MM.1S (cell line): Measurements from ENCODE around the gene LRRC25.

Experiments
- EZH2phosphoT487 ChIP-seq: fragments of 300-600 bp; sonication (generic); IDR thresholded peaks from 2 replicates; pipeline ENCODE4 v1.6.1; 2018; ENCODE audit warnings: antibody characterized with exemption, low read length
- TF ChIP-seq, protein P1 (sequence below): fragments of 300-600 bp; sonication (generic); IDR thresholded peaks from 2 replicates; pipeline ENCODE4 v1.5.1; 2016; ENCODE audit warnings: antibody characterized with exemption, low read length, mixed read lengths

GRCh38 chr19:18428173-18428786, 30.9 kb upstream of the LRRC25 start:
- TF ChIP-seq, protein P1, sequence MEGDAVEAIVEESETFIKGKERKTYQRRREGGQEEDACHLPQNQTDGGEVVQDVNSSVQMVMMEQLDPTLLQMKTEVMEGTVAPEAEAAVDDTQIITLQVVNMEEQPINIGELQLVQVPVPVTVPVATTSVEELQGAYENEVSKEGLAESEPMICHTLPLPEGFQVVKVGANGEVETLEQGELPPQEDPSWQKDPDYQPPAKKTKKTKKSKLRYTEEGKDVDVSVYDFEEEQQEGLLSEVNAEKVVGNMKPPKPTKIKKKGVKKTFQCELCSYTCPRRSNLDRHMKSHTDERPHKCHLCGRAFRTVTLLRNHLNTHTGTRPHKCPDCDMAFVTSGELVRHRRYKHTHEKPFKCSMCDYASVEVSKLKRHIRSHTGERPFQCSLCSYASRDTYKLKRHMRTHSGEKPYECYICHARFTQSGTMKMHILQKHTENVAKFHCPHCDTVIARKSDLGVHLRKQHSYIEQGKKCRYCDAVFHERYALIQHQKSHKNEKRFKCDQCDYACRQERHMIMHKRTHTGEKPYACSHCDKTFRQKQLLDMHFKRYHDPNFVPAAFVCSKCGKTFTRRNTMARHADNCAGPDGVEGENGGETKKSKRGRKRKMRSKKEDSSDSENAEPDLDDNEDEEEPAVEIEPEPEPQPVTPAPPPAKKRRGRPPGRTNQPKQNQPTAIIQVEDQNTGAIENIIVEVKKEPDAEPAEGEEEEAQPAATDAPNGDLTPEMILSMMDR = no peak
- TF ChIP-seq EZH2phosphoT487 = no peak
